ENCODE data around the gene FAM20A. TPM values are rescaled to one million over a fixed set of nuclear protein-coding genes. Genes with fewer than 3 reads are reported as not detected.

Gene FAM20A
- total RNA-seq, 1 donor from 2014 or later, result 0.37 TPM

GRCh38 chr17:68491381-68492231 lies 109.6 kb downstream of the FAM20A start:
- Mint-ChIP-seq H3K27ac (ENCODE audit: unreplicated experiment) (no peak overlapping the region), H3K27me3 (ENCODE audit: unreplicated experiment) (peaks cover 3% of the 10 kb centered on the region), H3K9me3 (ENCODE audit: unreplicated experiment) (peaks cover 5% of the 10 kb centered on the region), H3K4me1 (ENCODE audit: low read depth, unreplicated experiment) (no peaks in the 10 kb centered on the region), H3K36me3 (ENCODE audit: unreplicated experiment) (no peaks in the 10 kb centered on the region), H3K4me3 (ENCODE audit: unreplicated experiment) (no peak overlapping the region)
- no peak for DNase-seq
- no peak for TF ChIP-seq CTCF (IDR thresholded peaks at IDR 0.05; ENCODE audit: partially characterized antibody, unreplicated experiment)

- Mint-ChIP-seq H3K27me3 (ENCODE audit: unreplicated experiment) (peaks cover 3% of the 10 kb centered on the region), H3K4me1 (ENCODE audit: low read depth, unreplicated experiment) (peaks cover 2% of the 10 kb centered on the region), H3K4me3 (ENCODE audit: unreplicated experiment) (no peak overlapping the region), H3K27ac (ENCODE audit: unreplicated experiment) (no peak overlapping the region), H3K9me3 (ENCODE audit: unreplicated experiment) (peaks cover 4% of the 10 kb centered on the region), H3K36me3 (ENCODE audit: unreplicated experiment) (no peaks in the 10 kb centered on the region)
- TF ChIP-seq CTCF (IDR thresholded peaks at IDR 0.05; ENCODE audit: partially characterized antibody, unreplicated experiment), result no peak
- DNase-seq, result no peak
These were observed 111.2 kb downstream of the FAM20A start for GRCh38 chr17:68489919-68490318.

Other genes with a start within 250 kb of the FAM20A start
- gene WIPI1, start 143.9 kb downstream of the FAM20A start, total RNA-seq (ENCODE audit: unreplicated experiment), result 252 TPM
- gene PRKAR1A, start 88.9 kb downstream of the FAM20A start, total RNA-seq (ENCODE audit: unreplicated experiment), result 277 TPM

Measured in glutamatergic neuron (in vitro differentiated cells).